HCT116 (cell line): ENCODE data around the gene MLPH. TPM values are rescaled to one million over a fixed set of nuclear protein-coding genes. Genes with fewer than 3 reads are reported as not detected.

Source experiments
- ATAC-seq: fragments of 200-7000 bp; cut with Tn5 transposase; 2 replicates; pipeline ENCODE4 v1.9.1; 2020; ENCODE audit warnings: mild to moderate bottlenecking, moderate library complexity
- BruUV-seq: library from RNA; stranded (reverse); fragments of 400-500 nt; replicated peaks from 2 replicates; lab custom pipeline; 2021; lab: Mats Ljungman, UMichigan
- CTCF ChIA-PET: fragments of 300-600 bp; sonication (Branson Sonifier 250); formaldehyde crosslinking; loops from one replicate; lab custom pipeline; 2021; ENCODE audit warnings: antibody characterized with exemption; lab: Charles Lee
- POLR2A ChIA-PET: fragments of 300-600, 350-600 bp; sonication (Branson Sonifier 250); formaldehyde crosslinking; loops from one replicate; lab custom pipeline; 2021; ENCODE audit warnings: antibody characterized with exemption; lab: Charles Lee
- RAD21 ChIA-PET, 2 experiments: fragments of 300-600 bp; sonication (Branson Sonifier 250); formaldehyde crosslinking; loops; one replicate each; lab custom pipeline; 2023; ENCODE audit warnings: low total read pairs in 2 of 2; ENCODE audit not compliant: uncharacterized antibody in 2 of 2, unreplicated experiment in 2 of 2, low non-redundant PET in 1 of 2; lab: Charles Lee
- DNase-seq: peaks from one replicate; pipeline ENCODE4 v3.0.0-alpha.2; 2010; ENCODE audit warnings: low read depth, low spot score
- H2AFZ ChIP-seq: fragments of 200-600 bp; shearing (Covaris generic), sonication (generic); 2 replicates; pipeline ENCODE4 v1.6.1; 2017; ENCODE audit warnings: low read depth, mixed run types, mixed read lengths, antibody characterized with exemption, low read length; ENCODE audit not compliant: poor library complexity, severe bottlenecking
- H3K27ac ChIP-seq: 2 replicates; pipeline ENCODE4 v1.5.1; 2012; ENCODE audit warnings: low read depth, low read length
- H3K27me3 ChIP-seq: fragments of 200-600 bp; sonication (generic); 2 replicates; pipeline ENCODE4 v1.6.1; 2016; ENCODE audit warnings: mixed run types, low read length, mixed read lengths; ENCODE audit not compliant: insufficient read depth
- H3K36me3 ChIP-seq, 2 experiments: fragments of 200-500 bp in 1 of 2; fragments of 200-600 bp in 1 of 2; sonication (Bioruptor generic) in 1 of 2; sonication (generic) in 1 of 2; 2 replicates each; pipeline versions ENCODE4 v1.5.1 to v1.6.1; 2014 to 2016; ENCODE audit warnings: low read length in 2 of 2, inconsistent platforms in 1 of 2, mixed read lengths in 1 of 2, mixed run types in 1 of 2; ENCODE audit not compliant: insufficient read depth in 2 of 2, control insufficient read depth in 1 of 2
- H3K4me1 ChIP-seq, 2 experiments: fragments of 200-600 bp in 1 of 2; sonication (generic) in 1 of 2; 2 replicates each; pipeline versions ENCODE4 v1.5.1 to v1.6.1; 2012 to 2017; ENCODE audit warnings: low read length in 2 of 2, inconsistent platforms in 1 of 2, mild to moderate bottlenecking in 1 of 2, mixed read lengths in 1 of 2, mixed run types in 1 of 2, moderate library complexity in 1 of 2; ENCODE audit not compliant: insufficient read depth in 2 of 2, control insufficient read depth in 1 of 2
- H3K4me2 ChIP-seq: fragments of 200-600 bp; sonication (generic); 2 replicates; pipeline ENCODE4 v1.6.1; 2017; ENCODE audit warnings: mixed run types, low read length, mixed read lengths
- H3K4me3 ChIP-seq, 2 experiments: fragments of 200-600 bp in 1 of 2; sonication (generic) in 1 of 2; replicated peaks in 1 of 2; 2 replicates each; pipeline ENCODE4 v1.5.1; 2011 to 2016; ENCODE audit warnings: low read length in 2 of 2, control low read depth in 1 of 2, low read depth in 1 of 2, mild to moderate bottlenecking in 1 of 2, mixed read lengths in 1 of 2, mixed run types in 1 of 2
- H3K79me2 ChIP-seq: fragments of 200-600 bp; sonication (generic); 2 replicates; pipeline ENCODE4 v1.6.1; 2017; ENCODE audit warnings: mild to moderate bottlenecking, mixed run types, low read length, moderate library complexity, mixed read lengths; ENCODE audit not compliant: insufficient read depth
- H3K9ac ChIP-seq: fragments of 200-600 bp; sonication (generic); 2 replicates; pipeline ENCODE4 v1.6.1; 2016; ENCODE audit warnings: low read length, mixed read lengths
- H3K9me2 ChIP-seq: fragments of 200-600 bp; sonication (generic), shearing (Covaris generic); 2 replicates; pipeline ENCODE4 v1.6.1; 2017; ENCODE audit warnings: mixed run types, mild to moderate bottlenecking, moderate library complexity; ENCODE audit not compliant: insufficient read depth
- H3K9me3 ChIP-seq, 2 experiments: fragments of 200-500 bp in 1 of 2; fragments of 200-600 bp in 1 of 2; sonication (Bioruptor generic) in 1 of 2; sonication (generic) in 1 of 2; 2 replicates each; pipeline ENCODE4 v1.6.1; 2014 to 2017; ENCODE audit warnings: low read length in 2 of 2, mixed read lengths in 2 of 2, inconsistent platforms in 1 of 2, low read depth in 1 of 2, mild to moderate bottlenecking in 1 of 2, mixed run types in 1 of 2, moderate library complexity in 1 of 2; ENCODE audit not compliant: control insufficient read depth in 1 of 2, insufficient read depth in 1 of 2
- H4K20me1 ChIP-seq: fragments of 200-600 bp; sonication (generic), shearing (Covaris generic); 2 replicates; pipeline ENCODE4 v1.6.1; 2017; ENCODE audit warnings: mixed run types, mild to moderate bottlenecking, moderate library complexity; ENCODE audit not compliant: insufficient read depth
- CBX3 ChIP-seq: IDR thresholded peaks from 2 replicates; pipeline ENCODE4 v1.6.1; 2012; ENCODE audit warnings: low read depth
- CEBPB ChIP-seq: IDR thresholded peaks from 2 replicates; pipeline ENCODE4 v1.6.1; 2012; ENCODE audit warnings: low read depth
- EZH2 ChIP-seq: fragments of 200-600 bp; sonication (generic); IDR thresholded peaks from 2 replicates; pipeline ENCODE4 v1.6.1; 2017; ENCODE audit warnings: antibody characterized with exemption, mixed run types
- EZH2phosphoT487 ChIP-seq: fragments of 200-600 bp; IDR thresholded peaks from 2 replicates; pipeline ENCODE4 v1.6.1; 2018; ENCODE audit warnings: antibody characterized with exemption, borderline replicate concordance
- FOSL1 ChIP-seq: IDR thresholded peaks from 2 replicates; pipeline ENCODE4 v1.6.1; 2012; ENCODE audit warnings: low read depth
- MAX ChIP-seq: IDR thresholded peaks from 2 replicates; pipeline ENCODE4 v1.6.1; 2012
- POLR2A ChIP-seq: IDR thresholded peaks from 2 replicates; pipeline ENCODE4 v1.7.0; 2011; ENCODE audit warnings: borderline replicate concordance; ENCODE audit not compliant: insufficient read depth, insufficient read length; ENCODE audit errors: extremely low read depth
- POLR2AphosphoS5 ChIP-seq: IDR thresholded peaks from 2 replicates; pipeline ENCODE4 v1.6.1; 2011; ENCODE audit warnings: mild to moderate bottlenecking, low read depth, low read length, moderate library complexity
- SIN3A ChIP-seq: IDR thresholded peaks from 2 replicates; pipeline ENCODE4 v1.6.1; 2012; ENCODE audit warnings: low read depth
- SP1 ChIP-seq: IDR thresholded peaks from 2 replicates; pipeline ENCODE4 v1.6.1; 2012; ENCODE audit warnings: low read depth
- SRF ChIP-seq: IDR thresholded peaks from 2 replicates; pipeline ENCODE4 v1.6.1; 2012; ENCODE audit warnings: low read depth
- TCF7L2 ChIP-seq: IDR thresholded peaks from 2 replicates; pipeline ENCODE4 v1.7.0; 2011; ENCODE audit warnings: borderline replicate concordance, inconsistent platforms; ENCODE audit not compliant: insufficient read depth, insufficient read length; ENCODE audit errors: extremely low read depth
- ZBTB33 ChIP-seq: IDR thresholded peaks from 2 replicates; pipeline ENCODE4 v1.6.1; 2011; ENCODE audit warnings: mild to moderate bottlenecking, low read length, moderate library complexity; ENCODE audit not compliant: insufficient replicate concordance; ENCODE audit errors: extremely low read depth
- ZFX ChIP-seq: fragments of 450-650 bp; IDR thresholded peaks from 2 replicates; pipeline ENCODE4 v1.6.1; 2017
- intact Hi-C: fragments of 100-400 bp; cut with micrococcal nuclease; formaldehyde crosslinking; loops from 2 replicates; pipeline ENCODE4 v1.10.0; 2022
- total RNA-seq: library from RNA; stranded (reverse); gene quantifications from one replicate; pipeline ENCODE4 v1.2.1, GENCODE V29; 2021; ENCODE audit not compliant: unreplicated experiment
- TF ChIP-seq, protein P1 (sequence below): IDR thresholded peaks from 2 replicates; pipeline ENCODE4 v1.6.1; 2012

Gene MLPH
- total RNA-seq, 1 experiment from 2014 or later: 81.4 TPM

DNA sequence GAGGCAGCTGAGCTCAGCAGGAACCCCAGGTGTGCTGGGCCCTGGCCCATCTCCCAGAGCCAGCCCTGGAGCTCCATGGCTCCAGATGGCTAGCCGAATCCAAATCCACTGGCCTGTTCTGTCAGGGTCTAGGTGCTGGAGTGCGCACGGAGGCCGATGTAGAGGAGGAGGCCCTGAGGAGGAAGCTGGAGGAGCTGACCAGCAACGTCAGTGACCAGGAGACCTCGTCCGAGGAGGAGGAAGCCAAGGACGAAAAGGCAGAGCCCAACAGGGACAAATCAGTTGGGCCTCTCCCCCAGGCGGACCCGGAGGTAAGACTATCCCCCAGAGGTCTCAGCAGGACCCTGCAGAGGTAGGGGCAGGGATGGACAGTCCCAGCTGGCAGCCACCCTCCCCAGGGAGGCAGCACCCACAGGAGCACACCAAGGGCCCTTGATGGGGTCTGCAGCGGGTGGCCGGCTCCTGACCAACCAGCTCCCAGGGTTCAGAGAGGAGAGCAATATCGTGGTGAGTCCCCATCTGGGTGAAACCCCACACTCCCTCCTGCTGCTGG is 53.2 kb downstream of the MLPH start:
- Histone ChIP-seq H3K4me1 (no peaks in the 10 kb centered on the region), H3K9me2 (no peaks in the 10 kb centered on the region), H3K9ac (no peak overlapping the region), H2AFZ (no peak overlapping the region), H3K79me2 (no peaks in the 10 kb centered on the region), H4K20me1 (no peaks in the 10 kb centered on the region), H3K4me2 (no peak overlapping the region), H3K9me3 (no peaks in the 10 kb centered on the region), H3K36me3 (peaks cover 2 to 6% of the 10 kb centered on the region in 2 experiments; a peak in 3 of 4 replicates), H3K27me3 (no peaks in the 10 kb centered on the region), H3K27ac (no peak overlapping the region), H3K4me3 (no peak overlapping the region)
- no TSS peak for BruUV-seq
- TF ChIP-seq POLR2AphosphoS5 (no peak), ZFX (no peak), SP1 (no peak), EZH2 (no peak), ZBTB33 (no peak), TCF7L2 (no peak), FOSL1 (no peak), MAX (no peak), SRF (no peak), EZH2phosphoT487 (no peak), CBX3 (no peak), CEBPB (no peak), POLR2A (no peak), SIN3A (no peak)
- TF ChIP-seq, protein P1, sequence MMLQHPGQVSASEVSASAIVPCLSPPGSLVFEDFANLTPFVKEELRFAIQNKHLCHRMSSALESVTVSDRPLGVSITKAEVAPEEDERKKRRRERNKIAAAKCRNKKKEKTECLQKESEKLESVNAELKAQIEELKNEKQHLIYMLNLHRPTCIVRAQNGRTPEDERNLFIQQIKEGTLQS: no peak
- ChIA-PET RAD21 (no interaction called here), CTCF (no interaction called here), POLR2A (no interaction called here)
- intact Hi-C loops: no loop called here
- DNase-seq (no peak), ATAC-seq (no peak)
